GM18951 (cell line): ENCODE results near the gene E2F2.
"Not testable (repeated sequence)": the region's sequence is repeated elsewhere in the genome, so short reads cannot be mapped to it uniquely, and the experiment has no call there.

Source experiments
- POLR2A ChIP-seq: IDR thresholded peaks from 4 replicates; pipeline ENCODE4 v1.6.1; 2011; ENCODE audit warnings: mild to moderate bottlenecking; ENCODE audit not compliant: insufficient read length, insufficient read depth; ENCODE audit errors: extremely low read depth
- in situ Hi-C: fragments of 300-500 bp; cut with MboI; formaldehyde crosslinking; loops from one replicate; pipeline ENCODE4 v1.12.0; 2022; ENCODE audit warnings: low sequenced_read_pairs, mixed read lengths, inconsistent platforms; ENCODE audit not compliant: unreplicated experiment

The E2F2 gene

DNA sequence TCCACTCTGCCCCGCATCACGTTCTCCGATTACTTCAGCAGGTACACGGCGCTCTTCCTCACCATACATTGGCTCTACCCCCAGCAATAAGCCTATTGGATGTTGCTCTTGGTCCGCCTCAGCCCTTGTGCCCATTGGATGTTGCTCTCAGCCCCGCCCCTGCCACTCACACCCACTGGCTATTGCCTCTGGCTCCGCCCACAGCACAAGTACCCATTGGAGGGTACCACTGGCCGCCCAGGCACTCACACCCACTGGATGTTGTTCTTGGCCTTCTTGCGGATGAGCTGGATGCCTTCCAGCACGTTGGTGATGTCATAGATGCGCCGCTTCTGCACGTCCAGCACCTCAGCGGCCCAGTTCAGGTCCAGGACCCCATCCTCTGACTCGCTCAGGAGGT lies 9.4 kb downstream of the E2F2 start:
- TF ChIP-seq POLR2A, result no peak
- in situ Hi-C loops, result no loop called here

DNA sequence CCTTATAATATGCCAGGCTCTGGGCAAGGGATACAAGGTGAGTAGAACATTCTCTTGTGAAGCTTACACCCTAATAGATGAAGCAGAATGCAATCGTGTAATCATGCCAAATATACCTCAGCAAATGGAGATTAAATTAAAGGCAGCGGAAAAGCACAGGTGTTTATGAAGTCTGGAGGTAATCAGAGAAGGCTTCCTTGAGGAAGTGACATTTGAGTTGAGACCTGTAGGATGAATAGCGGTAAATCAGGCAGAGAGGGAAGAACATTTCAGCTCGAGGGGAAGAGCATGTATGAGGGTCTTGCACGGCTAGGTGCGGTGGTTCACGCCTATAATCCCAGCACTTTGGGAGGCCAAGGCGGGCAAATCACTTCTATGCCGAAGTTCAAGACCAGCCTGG lies 13.5 kb downstream of the E2F2 start:
- in situ Hi-C loops, result no loop called here
- no peak for TF ChIP-seq POLR2A

- in situ Hi-C loops, result no loop called here
- no peak for TF ChIP-seq POLR2A
Measured at GRCh38 chr1:23515905-23516304, 15.1 kb downstream of the E2F2 start.

DNA sequence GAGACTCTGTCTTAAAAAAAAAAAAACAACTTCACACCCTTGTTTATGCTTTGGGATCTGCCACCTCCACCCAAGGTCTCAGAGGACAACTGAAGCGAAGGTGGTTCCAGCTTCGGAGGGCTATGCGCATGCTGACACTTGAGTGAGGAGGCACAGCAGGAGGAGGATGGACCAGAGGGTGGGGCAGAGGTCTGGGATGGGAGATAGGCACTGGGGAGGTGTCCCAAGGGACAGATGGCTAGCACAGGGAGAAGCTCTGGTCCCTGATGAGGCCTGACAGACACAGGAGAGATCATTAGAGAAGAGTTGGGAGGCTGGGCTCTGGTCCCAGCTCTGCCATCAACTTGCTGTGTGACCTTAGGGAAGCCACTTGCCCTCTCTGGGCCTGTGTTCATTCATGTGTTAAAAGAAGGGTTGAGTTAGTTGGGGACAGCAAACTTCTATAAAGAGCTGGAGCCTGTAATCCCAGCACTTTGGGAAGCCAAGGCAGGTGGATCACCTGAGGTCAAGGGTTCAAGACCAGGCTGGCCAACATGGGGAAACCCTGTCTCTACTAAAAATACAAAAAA lies 16.8 kb downstream of the E2F2 start:
- in situ Hi-C loops, result no loop called here
- TF ChIP-seq POLR2A, result no peak

DNA sequence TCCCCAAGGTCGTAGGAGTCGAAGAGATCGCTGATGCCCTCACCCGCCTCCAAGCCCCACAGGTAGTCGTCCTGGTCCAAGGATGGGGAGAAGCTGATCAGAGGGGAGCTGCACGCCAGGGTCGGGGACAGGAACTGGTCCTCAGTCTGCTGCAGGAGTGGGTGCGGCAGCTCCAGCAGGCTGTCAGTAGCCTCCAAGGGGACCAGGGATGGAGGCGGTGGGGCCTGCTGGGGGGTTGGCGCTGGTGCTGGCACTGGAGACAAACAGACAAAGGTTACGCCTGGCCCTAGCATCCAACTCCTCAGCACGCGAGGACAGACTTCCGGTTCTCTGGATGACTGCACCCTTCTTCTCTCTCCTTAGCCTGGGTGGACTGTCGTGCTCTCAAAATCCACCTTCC lies 21.1 kb downstream of the E2F2 start:
- no peak for TF ChIP-seq POLR2A
- in situ Hi-C loops, result no loop called here

GRCh38 chr1:23506376-23507107 lies 24.5 kb downstream of the E2F2 start:
- in situ Hi-C loops, result no loop called here
- no peak for TF ChIP-seq POLR2A

DNA sequence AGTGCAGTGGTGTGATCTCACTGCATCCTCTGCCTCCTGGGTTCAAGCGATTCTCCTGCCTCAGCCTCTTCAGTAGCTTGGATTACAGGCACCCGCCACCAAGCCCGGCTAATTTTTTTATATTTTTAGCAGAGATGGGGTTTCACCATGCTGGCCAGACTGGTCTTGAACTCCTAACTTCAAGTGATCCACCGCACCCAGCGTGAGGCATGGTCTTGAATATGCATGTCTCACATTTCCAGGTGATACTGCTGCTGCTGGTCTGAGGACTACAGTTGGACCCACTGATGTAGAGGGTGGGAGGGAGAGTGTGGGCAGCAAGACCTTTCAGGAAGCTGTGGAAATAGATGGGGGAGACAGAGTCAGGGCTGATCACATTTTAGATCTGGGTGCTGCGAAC lies 25.2 kb downstream of the E2F2 start:
- in situ Hi-C loops, result no loop called here
- TF ChIP-seq POLR2A, result no peak

DNA sequence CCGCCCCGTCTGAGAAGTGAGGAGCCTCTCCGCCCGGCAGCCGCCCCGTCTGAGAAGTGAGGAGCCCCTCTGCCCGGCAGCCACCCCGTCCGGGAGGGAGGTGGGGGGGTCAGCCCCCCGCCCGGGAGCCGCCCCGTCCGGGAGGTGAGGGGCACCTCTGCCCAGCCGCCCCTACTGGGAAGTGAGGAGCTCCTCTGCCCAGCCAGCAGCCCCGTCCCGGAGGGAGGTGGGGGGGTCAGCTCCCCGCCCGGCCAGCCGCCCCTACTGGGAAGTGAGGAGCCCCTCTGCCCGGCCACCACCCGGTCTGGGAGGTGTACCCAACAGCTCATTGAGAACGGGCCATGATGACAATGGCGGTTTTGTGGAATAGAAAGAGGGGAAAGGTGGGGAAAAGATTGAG lies 26.9 kb downstream of the E2F2 start:
- in situ Hi-C loops, result not testable (repeated sequence)

DNA sequence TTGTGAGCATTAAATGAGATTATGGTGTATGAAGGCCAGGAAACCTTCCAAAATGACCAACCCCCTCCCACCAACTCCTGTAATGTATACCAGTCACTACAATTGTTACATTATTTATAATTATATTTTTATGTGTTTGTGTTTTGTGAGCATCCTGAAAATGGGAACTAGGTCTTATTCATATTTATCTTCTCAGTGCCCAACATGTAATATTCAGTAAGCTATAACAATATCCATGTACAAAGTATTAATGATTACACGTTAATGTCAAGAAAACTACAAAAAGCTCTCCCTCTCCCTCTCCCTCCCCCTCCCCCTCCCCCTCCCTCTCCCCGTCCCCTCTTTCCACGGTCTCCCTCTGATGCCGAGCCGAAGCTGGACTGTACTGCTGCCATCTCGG lies 28.1 kb downstream of the E2F2 start:
- in situ Hi-C loops, result no loop called here
- no peak for TF ChIP-seq POLR2A

DNA sequence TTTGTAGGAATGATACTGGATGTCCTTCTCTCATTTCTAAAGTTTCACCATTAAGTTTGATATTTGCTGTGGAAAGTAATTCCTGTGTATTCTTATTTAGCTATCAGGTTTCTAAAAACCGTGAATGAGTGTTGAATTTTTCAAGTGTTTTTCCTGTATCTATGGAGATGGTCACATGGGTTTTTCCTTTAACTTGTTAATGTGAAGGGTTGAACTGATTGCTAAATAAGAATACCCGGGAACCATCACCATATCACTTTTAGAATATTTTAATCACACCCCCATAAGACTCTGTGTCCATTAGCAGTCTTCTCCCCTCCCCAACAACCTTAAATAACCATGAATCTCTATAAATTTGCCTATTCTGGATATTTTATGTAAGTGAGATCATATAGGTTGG lies 30.6 kb downstream of the E2F2 start:
- in situ Hi-C loops, result no loop called here
- TF ChIP-seq POLR2A, result no peak

DNA sequence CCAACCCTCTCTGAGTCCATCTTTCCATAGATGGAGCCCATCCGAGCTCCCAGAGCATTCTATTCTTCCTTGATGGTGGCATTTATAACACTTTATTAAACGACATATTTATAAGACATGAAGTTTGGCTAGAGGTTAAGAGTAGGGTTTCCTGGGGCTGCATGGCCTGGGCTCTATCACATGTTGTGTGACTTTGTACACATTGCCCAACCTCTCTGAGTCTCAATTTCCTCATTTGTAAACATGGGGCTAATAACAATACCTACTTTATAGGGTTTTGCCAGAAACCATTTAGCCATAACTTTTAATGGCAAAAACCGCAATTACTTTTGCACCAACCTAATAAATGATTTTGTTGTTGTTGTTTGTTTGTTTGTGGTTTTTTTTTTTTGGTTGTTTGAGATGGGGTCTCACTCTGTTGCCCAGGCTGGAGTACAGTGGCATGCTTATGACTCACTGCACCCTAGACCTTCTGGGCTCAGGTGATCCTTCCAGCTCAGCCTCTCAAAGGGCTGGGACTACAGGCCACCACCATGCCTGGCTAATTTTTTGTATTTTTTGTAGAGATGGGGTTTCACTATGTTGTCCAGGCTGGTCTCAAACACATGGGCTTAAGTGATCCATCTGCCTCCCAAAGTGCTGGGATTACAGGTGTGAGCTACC lies 33.1 kb downstream of the E2F2 start:
- TF ChIP-seq POLR2A, result no peak
- in situ Hi-C loops, result loop anchor here (5.0 kb wide), 1 partner anchor 39 kb away; no protein-coding TSS in a partner anchor

GRCh38 chr1:23496490-23497181 lies 34.4 kb downstream of the E2F2 start:
- TF ChIP-seq POLR2A, result no peak
- in situ Hi-C loops, result loop anchor here (5.0 kb wide), 1 partner anchor 41 kb away; no protein-coding TSS in a partner anchor

DNA sequence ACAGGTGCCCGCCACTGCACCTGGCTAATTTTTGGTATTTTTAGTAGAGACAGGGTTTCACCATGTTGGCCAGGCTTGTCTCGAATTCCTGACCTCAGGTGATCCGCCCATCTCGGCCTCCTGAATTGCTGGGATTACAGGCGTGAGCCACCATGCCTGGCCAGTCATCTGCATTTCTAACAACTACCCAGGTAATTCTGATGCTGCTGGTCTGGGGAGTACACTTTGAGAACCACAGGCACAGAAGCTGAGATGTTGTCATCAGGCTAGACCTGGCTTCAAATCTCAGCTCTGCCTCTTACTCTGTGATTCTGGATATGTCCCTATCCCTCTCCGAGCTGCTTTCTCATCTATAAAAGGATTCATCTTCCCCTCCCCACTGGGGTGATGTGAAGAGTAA lies 36.2 kb downstream of the E2F2 start:
- in situ Hi-C loops, result loop anchor here (5.0 kb wide), 1 partner anchor 42 kb away; no protein-coding TSS in a partner anchor

DNA sequence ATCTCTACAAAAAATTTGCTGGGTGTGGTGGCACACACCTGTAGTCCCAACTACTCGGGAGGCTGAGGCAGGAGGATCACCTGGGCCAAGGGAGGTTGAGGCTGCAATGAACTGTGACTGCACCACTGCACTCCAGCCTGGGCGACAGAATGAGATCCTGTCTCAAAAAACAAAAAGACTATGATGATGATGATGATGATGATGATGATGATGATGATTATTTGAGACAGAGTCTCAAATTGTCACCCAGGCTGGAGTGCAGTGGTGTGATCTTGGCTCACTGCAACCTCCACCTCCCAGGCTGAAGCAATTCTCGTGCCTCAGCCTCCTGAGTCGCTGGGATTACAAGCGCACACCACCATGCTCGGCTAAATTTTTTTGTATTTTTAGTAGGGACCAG lies 38.3 kb downstream of the E2F2 start:
- in situ Hi-C loops, result not testable (repeated sequence)
